AG04449 (cell line): ENCODE results near the gene TNFRSF8.
"Not testable (repeated sequence)": the region's sequence is repeated elsewhere in the genome, so short reads cannot be mapped to it uniquely, and the experiment has no call there.

ENCODE experiments used
- CTCF ChIA-PET: fragments of 350-600 bp; formaldehyde crosslinking; extraction: SDS; loops from one replicate; lab custom pipeline; 2021; ENCODE audit warnings: antibody characterized with exemption; lab: Yijun Ruan, JAX
- POLR2A ChIA-PET: fragments of 400-600, 350-600 bp; formaldehyde crosslinking; extraction: SDS; loops from one replicate; lab custom pipeline; 2020; ENCODE audit warnings: antibody characterized with exemption, inconsistent platforms; lab: Yijun Ruan, JAX
- DNase-seq: peaks from one replicate; pipeline ENCODE4 v3.0.0-alpha.2; 2010; ENCODE audit warnings: low read depth, low spot score
- H3K4me3 ChIP-seq: 2 replicates; pipeline ENCODE4 v1.5.1; 2011; ENCODE audit warnings: low read depth, mild to moderate bottlenecking, control low read depth, low read length
- TF ChIP-seq, protein P1 (sequence below): IDR thresholded peaks from one replicate; pipeline ENCODE4 v1.5.1; 2011; ENCODE audit warnings: mild to moderate bottlenecking, moderate library complexity, low read length, control low read depth, inconsistent platforms; ENCODE audit not compliant: insufficient read depth; ENCODE audit errors: missing control alignments

Gene TNFRSF8

DNA sequence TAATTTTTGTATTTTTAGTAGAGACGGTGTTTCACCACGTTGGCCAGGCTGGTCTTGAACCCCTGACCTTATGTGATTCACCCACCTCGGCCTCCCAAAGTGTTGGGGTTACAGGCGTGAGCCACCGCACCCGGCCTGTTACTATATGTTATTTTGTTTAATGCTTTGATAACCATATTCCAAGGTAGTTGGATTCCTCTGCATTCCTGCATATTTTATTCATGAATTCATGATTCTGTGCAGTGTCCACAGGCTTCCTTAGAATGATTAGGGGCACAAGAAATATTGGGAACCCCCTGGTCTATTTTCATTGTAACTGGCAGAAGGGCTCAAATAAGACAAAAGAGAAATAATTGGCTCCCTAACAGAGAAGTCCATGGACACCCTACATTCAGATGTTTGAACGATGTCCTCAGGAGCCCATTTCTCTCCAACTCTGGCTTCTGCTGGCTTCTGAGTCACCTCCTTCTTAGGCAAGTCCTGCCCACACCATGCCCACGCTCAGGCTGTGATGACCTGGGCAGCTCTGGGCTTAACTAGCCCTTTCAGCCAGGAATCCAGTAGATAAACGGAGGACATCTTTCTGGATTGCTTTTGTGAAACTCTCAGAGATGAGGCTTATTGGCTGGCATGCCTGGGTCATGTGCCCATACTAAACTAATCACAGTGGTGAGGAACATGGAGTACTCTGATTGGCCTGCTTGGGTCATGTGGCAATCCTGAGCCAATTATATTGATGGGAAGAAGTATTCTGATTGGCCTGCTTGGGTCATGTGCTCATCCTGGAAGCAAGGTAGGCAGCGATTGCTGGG is 32.6 kb downstream of the TNFRSF8 start:
- ChIA-PET POLR2A (interaction anchor here (0.6 kb wide), 1 partner anchor 186 kb away, joined by 4 read pairs; no protein-coding TSS in a partner anchor), CTCF (interaction anchor here (2.4 to 4.2 kb wide), 2 partner anchors 24 to 29 kb away, joined by 6 to 15 read pairs; no protein-coding TSS in a partner anchor)
- no peak for DNase-seq
- TF ChIP-seq, protein P1, sequence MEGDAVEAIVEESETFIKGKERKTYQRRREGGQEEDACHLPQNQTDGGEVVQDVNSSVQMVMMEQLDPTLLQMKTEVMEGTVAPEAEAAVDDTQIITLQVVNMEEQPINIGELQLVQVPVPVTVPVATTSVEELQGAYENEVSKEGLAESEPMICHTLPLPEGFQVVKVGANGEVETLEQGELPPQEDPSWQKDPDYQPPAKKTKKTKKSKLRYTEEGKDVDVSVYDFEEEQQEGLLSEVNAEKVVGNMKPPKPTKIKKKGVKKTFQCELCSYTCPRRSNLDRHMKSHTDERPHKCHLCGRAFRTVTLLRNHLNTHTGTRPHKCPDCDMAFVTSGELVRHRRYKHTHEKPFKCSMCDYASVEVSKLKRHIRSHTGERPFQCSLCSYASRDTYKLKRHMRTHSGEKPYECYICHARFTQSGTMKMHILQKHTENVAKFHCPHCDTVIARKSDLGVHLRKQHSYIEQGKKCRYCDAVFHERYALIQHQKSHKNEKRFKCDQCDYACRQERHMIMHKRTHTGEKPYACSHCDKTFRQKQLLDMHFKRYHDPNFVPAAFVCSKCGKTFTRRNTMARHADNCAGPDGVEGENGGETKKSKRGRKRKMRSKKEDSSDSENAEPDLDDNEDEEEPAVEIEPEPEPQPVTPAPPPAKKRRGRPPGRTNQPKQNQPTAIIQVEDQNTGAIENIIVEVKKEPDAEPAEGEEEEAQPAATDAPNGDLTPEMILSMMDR = no peak
- H3K4me3 ChIP-seq = no peak overlapping the region

DNA sequence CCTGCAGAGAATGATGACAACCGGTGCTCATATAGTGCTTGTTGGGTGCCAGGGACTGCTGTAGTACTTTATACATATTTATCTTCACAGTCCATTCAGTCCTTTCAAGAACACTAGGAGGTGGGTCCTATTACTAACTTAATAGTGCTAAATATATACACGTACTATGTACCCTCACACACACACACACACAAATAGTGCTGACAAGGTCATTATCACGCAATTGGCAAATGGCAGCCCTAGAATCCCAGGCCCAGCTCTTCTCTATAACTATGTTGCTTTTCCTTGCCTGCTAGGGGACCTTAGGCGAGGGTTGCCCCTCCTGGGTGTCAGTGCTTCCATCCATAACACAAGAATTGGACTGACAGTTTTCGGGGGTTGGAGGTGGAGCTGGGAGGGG is 33.5 kb downstream of the TNFRSF8 start:
- ChIA-PET CTCF (interaction anchor here (2.4 to 4.2 kb wide), 2 partner anchors 23 to 28 kb away, joined by 6 to 15 read pairs; no protein-coding TSS in a partner anchor), POLR2A (no interaction called here)
- no peak for DNase-seq
- TF ChIP-seq, protein P1 = no peak
- H3K4me3 ChIP-seq = no peak overlapping the region

DNA sequence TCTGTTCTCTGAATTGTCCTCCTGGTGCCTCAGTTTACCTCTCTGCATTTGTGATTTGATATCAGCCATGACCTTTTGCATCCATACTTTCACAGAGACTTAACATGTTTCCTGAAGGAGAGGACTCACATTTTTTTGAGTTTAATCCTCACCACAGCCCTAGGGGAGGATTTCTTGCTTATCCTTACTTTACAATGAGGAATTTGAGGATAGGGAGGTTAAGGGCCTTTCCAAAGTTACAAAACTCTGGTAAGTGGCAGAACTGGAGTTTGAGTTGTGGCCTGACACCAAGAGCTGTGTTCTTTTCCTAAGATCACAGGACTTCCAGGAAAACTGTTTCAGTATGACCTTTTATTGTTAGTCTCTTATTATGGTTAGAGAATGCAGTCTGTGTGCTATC is 34.2 kb downstream of the TNFRSF8 start:
- no peak for DNase-seq
- no peak overlapping the region for H3K4me3 ChIP-seq
- ChIA-PET CTCF (interaction anchor here (0.7 to 4.2 kb wide), 5 partner anchors 9 to 27 kb away, joined by 3 to 15 read pairs (median 4); no protein-coding TSS in a partner anchor), POLR2A (interaction anchor here (1.0 kb wide), 1 partner anchor 22 kb away, joined by 3 read pairs; no protein-coding TSS in a partner anchor)
- TF ChIP-seq, protein P1 = no peak

DNA sequence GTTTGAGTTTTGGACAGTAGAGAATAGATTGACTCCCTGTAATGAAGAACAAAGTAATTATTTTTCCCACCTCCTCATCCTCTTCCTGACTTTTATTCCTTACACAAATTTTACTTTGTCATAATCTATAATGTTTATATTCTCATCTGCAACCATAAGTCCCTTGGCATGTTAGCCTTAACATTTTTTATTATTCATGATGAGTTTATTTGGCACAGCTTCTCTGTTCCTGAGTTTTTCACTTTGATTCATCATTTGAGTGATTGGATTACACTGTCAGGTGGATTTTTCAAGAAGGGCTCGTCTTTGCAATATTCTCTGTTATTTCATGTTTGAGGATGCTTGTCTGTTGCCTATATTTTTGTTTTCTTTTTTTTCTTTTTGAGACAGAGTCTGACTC is 35.7 kb downstream of the TNFRSF8 start:
- H3K4me3 ChIP-seq = no peak overlapping the region
- ChIA-PET POLR2A (no interaction called here), CTCF (interaction anchor here (1.1 to 1.2 kb wide), 2 partner anchors 9 to 19 kb away, joined by 3 read pairs; no protein-coding TSS in a partner anchor)
- DNase-seq = no peak
- TF ChIP-seq, protein P1 = no peak

DNA sequence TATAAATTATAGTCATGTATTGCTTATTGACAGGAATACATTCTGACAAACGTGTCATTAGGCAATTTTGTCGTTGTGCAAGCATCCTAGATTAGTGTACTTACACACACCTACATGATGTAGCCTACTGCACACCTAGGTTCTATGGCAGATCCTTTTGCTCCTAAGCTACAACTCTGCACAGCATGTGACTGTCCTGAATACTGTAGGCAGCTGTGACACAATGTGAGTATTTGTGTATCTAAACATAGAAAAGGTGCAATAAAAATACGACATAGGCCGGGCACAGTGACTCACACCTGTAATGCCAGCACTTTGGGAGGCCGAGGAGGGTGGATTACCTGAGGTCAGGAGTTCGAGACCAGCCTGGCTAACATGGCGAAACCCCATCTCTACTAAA is 36.5 kb downstream of the TNFRSF8 start:
- ChIA-PET POLR2A (no interaction called here), CTCF (interaction anchor here (1.1 to 2.0 kb wide), 3 partner anchors 8 to 25 kb away, joined by 3 to 8 read pairs (median 3); no protein-coding TSS in a partner anchor)
- DNase-seq = no peak
- no peak overlapping the region for H3K4me3 ChIP-seq
- TF ChIP-seq, protein P1 = no peak

DNA sequence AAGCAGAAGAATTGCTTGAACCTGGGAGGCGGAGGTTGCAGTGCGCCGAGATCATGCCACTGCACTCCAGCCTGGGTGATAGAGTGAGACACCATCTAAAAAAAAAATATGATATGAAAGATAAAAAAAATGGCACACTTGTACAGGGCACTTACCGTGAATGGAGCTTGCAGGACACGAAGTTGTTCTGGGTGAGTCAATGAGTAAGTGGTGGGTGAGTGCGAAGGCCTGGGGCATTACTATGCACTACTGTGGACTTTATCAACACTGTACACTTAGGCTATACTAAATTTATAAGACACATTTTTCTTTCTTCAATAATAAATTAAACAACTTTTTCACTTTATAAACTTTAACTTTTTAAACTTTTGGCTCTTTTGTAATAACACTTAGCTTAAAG is 37.0 kb downstream of the TNFRSF8 start:
- H3K4me3 ChIP-seq = no peak overlapping the region
- TF ChIP-seq, protein P1 = no peak
- no peak for DNase-seq
- CTCF ChIA-PET = interaction anchor here (0.6 to 2.0 kb wide), 3 partner anchors 8 to 28 kb away, joined by 3 to 8 read pairs (median 3); no protein-coding TSS in a partner anchor
- POLR2A ChIA-PET = no interaction called here

DNA sequence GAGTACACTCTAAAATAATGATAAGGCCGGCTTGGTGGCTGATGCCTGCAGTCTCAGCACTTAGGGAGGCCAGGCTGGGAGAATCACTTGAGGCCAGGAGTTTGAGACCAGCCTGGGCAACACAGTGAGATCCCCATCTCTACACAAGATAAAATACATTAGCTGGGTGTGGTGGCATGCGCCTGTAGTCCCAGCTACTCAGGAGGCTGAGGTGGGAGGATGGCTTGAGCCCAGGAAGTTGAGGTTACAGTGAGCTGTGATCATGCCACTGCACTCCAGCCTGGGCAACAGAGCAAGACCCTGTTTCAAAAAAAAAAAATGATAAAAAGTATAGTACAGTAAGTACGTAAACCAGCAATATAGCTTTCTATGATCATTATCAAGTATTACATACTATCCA is 38.0 kb downstream of the TNFRSF8 start:
- CTCF ChIA-PET = interaction anchor here (2.0 kb wide), 1 partner anchor 24 kb away, joined by 8 read pairs; no protein-coding TSS in a partner anchor
- POLR2A ChIA-PET, H3K4me3 ChIP-seq, DNase-seq: not testable (repeated sequence)
